ENCODE measurements around the gene FGF4.

GRCh38 chr11:69823641-69824265, 48.6 kb upstream of the FGF4 start:
- TF ChIP-seq CTCF (IDR thresholded peaks at IDR 0.05; ENCODE audit: insufficient read depth, low read length, poor library complexity, severe bottlenecking) (no peak), EZH2phosphoT487 (conservative IDR thresholded peaks at IDR 0.05; ENCODE audit: low read length) (no peak)

All from SU-DHL-6 (cell line).